GM13977 (cell line): Measurements from ENCODE around the gene CRYBA2.

Source experiments
- DNase-seq: peaks from one replicate; pipeline ENCODE4 v3.0.0; 2012; ENCODE audit warnings: low spot score
- CTCF ChIP-seq: IDR thresholded peaks from 2 replicates; pipeline ENCODE4 v1.5.1; 2012; ENCODE audit warnings: mild to moderate bottlenecking, control low read depth; ENCODE audit not compliant: insufficient read depth; ENCODE audit errors: extremely low read depth, missing control alignments
- in situ Hi-C: fragments of 300-500 bp; cut with MboI; formaldehyde crosslinking; loops from one replicate; pipeline ENCODE4 v1.12.0; 2022; ENCODE audit warnings: low sequenced_read_pairs, low pct_unique_long_range_greater_than_20kb, mixed read lengths, inconsistent platforms; ENCODE audit not compliant: unreplicated experiment

CRYBA2 gene

DNA sequence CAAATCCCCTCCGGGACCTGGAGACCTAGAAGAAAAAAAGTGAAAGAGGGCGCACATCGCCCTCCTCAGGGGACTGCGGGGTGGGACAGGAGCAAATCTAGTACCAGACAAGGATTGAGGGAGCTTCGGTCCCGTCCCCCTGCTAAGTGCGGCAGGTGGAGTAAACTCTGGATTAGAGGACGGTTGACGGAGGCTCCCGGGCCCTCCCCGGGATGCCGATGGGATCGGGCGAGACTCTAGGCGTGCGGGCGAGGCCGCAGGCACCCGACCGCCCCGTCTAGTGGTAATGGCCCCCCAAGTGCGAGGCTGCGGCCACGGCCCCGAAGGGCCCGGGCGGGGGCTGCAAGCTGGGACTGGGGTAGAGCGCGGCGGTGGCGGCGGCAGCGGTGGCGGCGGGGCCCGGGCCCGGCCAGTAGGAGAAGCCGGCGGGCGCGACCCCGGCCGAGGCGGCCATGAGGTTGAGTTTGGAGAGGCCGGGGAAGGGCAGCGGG lies 11.8 kb downstream of the CRYBA2 start:
- in situ Hi-C loops = no loop called here
- TF ChIP-seq CTCF = peak; percentile 8
- peak; percentile 49 for DNase-seq

GRCh38 chr2:218980735-218981389 lies 12.4 kb downstream of the CRYBA2 start:
- peak; percentile 30 for DNase-seq
- in situ Hi-C loops = no loop called here
- no peak for TF ChIP-seq CTCF

DNA sequence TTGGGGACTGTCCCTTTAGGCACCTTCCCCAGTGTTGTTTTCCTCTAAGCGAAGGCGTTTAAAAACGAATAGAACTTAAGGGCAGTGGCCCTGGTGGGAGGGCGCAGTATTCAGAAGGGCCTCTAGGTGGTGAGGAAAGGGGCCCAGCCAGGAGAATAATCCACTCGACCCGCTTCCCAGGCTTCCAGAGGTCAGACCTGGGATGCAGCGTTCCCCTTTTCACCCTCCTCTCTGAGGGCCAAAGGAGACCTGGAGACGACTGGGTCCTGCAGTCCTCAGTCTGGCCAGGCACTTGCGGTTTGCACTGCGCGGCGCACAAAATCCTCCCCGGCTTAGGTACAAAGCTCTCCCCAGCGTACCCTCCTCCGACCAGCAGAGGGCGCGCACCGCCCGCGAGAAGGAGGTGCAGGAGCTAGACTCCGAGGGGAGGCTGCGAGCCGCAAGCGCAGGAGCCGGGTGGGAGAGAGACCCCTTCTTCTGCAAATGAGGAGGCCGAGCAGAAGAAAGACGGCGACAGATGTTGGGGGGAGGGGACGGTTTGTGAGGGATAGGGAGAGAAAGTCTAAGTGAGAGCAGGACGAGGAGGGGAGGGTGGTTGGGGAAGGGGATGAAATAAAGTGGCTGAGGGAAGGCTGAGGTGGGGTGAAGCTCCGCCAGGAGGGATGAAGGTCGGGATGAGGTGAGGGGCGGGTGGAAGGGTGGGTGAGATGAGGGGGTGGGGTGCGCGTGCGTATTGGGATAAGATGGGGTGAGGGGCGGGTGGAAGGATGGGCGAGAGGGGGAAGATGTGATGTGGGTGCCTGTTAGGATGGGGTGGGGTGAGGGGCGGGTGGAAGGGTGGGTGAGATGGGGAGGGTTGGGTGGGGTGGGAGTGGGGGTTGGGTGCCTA lies 13.1 kb downstream of the CRYBA2 start:
- TF ChIP-seq CTCF = peak; percentile 96
- in situ Hi-C loops = loop anchor here (10.0 kb wide), 1 partner anchor 115 kb away; no protein-coding TSS in a partner anchor
- peak; percentile 89 for DNase-seq

DNA sequence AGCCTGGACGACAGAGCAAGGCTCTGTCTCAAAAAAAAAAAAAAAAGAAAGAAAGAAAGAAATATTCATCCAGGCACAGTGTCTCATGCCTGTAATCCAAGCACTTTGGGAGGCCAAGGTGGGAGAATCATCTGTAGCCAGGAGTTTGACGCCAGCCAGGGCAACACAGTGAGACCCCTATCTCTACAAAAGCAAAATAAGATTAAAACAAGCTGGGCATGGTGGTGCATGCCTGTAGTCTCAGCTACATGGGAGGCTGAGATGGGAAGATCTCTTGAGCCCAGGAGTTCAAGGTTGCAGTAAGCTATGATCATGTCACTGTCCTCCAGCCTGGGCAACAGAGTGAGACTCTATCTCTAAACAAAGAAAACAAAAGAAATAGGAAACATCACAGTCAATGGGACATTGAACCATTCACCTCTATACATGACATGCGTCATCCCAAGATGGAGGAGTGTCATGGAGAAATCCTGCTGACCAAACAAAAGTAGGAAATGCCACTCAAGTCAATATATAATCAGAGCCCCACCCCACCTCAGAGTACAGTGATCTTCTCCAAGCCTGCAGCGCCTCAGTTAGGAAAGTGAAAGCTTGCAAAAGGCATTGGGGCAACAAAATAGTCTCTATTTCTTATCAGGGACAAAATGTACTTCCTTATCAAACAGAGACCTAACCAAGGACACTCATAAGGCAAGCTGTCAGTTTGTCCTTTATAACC lies 18.0 kb downstream of the CRYBA2 start:
- in situ Hi-C loops = loop anchor here (10.0 kb wide), 1 partner anchor 110 kb away; no protein-coding TSS in a partner anchor
- no peak for DNase-seq
- no peak for TF ChIP-seq CTCF

DNA sequence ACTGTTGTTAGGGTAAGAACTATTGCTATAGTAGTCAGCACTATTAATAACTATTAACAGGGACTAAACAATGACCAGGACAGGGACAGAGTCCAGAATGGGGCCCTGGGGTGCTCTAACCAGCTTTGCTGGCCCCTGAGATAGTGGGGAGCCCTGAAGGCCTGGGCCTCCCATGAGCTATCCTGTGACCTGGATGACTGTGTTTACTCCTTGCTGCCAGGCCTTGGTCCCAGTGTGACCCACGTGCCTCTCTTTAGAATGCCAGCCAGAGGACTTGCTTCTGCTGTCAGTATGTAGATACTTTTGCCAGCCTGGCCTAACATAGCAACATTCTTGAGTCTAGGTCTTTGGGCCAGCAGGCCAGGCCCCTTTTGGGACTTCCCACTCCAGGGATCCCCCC lies 22.3 kb downstream of the CRYBA2 start:
- DNase-seq = no peak
- TF ChIP-seq CTCF = no peak
- in situ Hi-C loops = loop anchor here (10.0 kb wide), 1 partner anchor 106 kb away; no protein-coding TSS in a partner anchor
